DND-41 (cell line): ENCODE data around the gene TAF11L2.

Source experiments
- EZH2 ChIP-seq: IDR thresholded peaks from 3 replicates; pipeline ENCODE4 v1.6.1; 2012; ENCODE audit warnings: borderline replicate concordance, low read depth, mild to moderate bottlenecking, moderate library complexity, low read length, inconsistent platforms; ENCODE audit not compliant: severe bottlenecking
- TF ChIP-seq, protein P1 (sequence below): IDR thresholded peaks from 2 replicates; pipeline ENCODE4 v1.5.1; 2012; ENCODE audit warnings: borderline replicate concordance, low read length, moderate library complexity, mild to moderate bottlenecking; ENCODE audit not compliant: poor library complexity, severe bottlenecking; ENCODE audit errors: extremely low read depth

DNA sequence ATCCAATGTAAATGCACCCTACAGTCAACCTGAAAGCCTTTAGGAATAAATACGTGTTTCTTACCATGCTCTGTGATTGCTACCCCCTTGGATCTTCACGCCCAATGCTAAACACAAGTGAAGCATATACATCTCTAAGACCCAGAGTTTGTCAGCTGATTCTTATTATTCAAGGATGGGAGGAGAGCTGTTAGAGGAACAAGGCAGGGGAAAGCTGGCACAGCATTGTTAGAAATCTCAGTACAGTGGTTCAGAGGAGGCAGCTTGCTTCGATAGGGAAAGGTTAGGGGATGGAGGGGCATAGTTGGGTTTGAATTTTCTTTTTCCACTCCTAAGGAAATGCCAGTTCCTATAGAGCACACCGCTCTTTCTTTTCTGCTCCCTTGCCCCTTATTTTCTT, 16.7 kb upstream of the TAF11L2 start:
- TF ChIP-seq, protein P1, sequence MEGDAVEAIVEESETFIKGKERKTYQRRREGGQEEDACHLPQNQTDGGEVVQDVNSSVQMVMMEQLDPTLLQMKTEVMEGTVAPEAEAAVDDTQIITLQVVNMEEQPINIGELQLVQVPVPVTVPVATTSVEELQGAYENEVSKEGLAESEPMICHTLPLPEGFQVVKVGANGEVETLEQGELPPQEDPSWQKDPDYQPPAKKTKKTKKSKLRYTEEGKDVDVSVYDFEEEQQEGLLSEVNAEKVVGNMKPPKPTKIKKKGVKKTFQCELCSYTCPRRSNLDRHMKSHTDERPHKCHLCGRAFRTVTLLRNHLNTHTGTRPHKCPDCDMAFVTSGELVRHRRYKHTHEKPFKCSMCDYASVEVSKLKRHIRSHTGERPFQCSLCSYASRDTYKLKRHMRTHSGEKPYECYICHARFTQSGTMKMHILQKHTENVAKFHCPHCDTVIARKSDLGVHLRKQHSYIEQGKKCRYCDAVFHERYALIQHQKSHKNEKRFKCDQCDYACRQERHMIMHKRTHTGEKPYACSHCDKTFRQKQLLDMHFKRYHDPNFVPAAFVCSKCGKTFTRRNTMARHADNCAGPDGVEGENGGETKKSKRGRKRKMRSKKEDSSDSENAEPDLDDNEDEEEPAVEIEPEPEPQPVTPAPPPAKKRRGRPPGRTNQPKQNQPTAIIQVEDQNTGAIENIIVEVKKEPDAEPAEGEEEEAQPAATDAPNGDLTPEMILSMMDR: no peak
- no peak for TF ChIP-seq EZH2
